OCI-LY3 (cell line): ENCODE measurements around the gene TTL.

Experiments used
- CTCF ChIP-seq: fragments of 200-600, 300-600 bp; sonication (generic); IDR thresholded peaks from 2 replicates; pipeline ENCODE4 v1.5.1; 2014; ENCODE audit warnings: antibody characterized with exemption, low read length, low read depth
- EZH2phosphoT487 ChIP-seq: fragments of 200-600 bp; shearing (Covaris generic); IDR thresholded peaks from 2 replicates; pipeline ENCODE4 v1.6.1; 2018; ENCODE audit warnings: antibody characterized with exemption, mixed run types, low read depth

- TF ChIP-seq CTCF, result no peak
- TF ChIP-seq EZH2phosphoT487, result no peak
Measured at GRCh38 chr2:112547333-112547732, 65.4 kb downstream of the TTL start.
